Hematopoietic multipotent progenitor cell (in vitro differentiated cells): ENCODE measurements around the gene NAB2. TPM values are rescaled to one million over a fixed set of nuclear protein-coding genes. Genes with fewer than 3 reads are reported as not detected.

ENCODE experiments used
- DNase-seq, 3 donors: peaks; one replicate each; pipeline ENCODE4 v3.0.0-alpha.2; 2011 to 2015; ENCODE audit warnings: low read depth in 2 of 3, low spot score in 2 of 3
- total RNA-seq: library from RNA; depleted of rRNA; stranded (reverse); fragments of >200 nt; gene quantifications from one replicate; pipeline ENCODE4 v1.2.3, GENCODE V29; 2012

NAB2 gene
- total RNA-seq, 1 donor, result 21.0 TPM

DNA sequence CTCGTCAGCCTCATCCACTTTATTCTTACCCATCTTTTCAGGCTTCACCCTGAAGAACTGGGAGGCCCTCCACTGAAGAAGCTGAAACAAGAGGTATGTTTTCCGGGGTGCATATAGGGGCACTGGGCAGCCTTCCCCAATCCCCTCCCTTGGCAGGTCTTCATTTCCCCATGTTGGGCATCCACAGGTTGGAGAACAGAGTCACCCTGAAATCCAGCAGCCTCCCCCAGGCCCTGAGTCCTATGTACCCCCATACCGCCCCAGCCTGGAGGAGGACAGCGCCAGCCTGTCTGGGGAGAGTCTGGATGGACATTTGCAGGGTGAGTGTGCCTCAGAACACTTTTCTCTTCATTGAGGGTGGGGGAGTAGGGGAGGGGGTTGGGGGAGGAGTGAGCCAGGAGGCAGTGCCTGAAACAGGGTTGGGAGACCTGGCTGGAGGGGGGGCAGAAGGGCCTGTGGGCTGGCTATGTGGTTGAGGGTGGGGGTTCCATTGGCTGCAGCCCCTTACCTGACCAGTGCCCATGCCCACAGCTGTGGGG lies 4.0 kb downstream of the NAB2 start:
- DNase-seq, result no peak

DNA sequence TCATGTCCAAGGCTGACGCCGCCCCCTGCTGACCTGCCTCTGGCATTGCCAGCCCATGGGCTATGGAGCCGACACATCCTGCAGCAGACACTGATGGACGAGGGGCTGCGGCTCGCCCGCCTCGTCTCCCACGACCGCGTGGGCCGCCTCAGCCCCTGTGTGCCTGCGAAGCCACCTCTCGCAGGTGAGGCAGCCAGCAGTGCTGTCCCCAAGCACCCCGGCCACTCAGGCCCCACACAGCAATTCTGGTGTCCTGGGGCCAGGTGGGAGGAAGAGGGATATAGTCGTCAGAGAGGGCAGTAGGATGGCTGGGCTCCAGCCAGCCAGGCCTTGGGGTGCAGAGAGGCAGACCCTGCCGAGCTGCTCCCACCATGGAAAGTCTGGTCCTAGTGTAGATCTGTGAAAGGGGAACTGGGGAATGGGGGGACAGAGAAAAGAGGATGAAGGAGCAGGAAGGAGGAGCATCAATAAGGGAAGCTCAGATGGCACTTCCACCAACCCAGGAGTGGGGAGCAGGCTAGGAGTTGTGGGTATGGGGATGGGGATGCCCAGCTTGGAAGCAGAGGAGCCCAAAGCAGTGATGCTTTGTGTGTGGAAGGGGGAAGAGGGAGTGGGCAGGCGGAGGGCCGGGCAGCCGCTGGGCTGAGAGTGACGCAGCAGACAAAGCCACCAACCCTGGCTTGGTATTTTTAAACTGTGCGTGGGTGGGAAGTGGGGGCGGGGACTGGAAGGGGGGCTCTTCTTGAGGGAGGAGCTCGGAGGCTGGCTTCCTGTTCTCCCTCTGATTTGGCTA lies 4.7 kb downstream of the NAB2 start:
- peak in 2 of 3 donors; percentile 65 to 69 for DNase-seq

DNA sequence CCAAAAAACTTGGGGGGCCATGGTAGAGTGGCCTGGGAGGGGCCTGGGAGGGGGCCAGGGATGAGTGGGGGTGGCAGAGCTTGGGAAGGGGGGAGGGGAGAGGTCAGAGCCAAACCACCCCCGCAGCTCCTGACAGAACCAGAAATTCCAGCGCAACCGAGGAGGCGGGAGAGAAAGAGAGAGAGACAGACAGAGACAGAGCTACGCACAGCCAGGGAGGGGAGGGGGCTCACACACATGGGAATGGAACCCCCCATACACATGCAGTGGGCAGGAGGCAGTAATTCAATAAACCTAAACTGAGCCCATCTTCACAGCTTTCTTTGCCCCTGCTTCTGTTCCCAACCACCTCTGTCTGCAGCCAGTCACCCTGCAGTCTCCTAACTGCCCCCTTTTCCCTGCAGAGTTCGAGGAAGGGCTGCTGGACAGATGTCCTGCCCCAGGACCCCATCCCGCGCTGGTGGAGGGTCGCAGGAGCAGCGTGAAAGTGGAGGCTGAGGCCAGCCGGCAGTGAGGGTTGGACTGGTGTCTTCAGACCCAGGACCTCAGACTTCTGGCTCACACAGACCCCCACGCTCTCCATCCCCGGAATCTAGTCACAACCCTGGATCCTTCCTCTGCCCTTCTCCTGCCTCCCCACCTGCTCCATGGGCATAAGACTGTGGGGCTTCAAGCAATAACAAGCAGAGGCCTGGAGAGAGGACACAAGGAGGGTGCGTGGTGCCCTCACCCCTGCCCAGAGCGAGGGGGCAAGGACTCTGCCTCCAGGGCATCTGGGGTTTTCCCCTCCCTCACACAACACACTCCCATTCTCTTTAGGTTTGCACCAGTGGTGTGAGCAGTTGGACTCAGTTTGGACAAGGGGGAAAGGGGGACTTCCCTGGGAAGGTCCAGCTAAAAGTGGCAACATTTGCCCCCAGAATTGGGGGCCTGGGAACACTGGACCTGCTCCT lies 5.6 kb downstream of the NAB2 start:
- DNase-seq, result no peak

DNA sequence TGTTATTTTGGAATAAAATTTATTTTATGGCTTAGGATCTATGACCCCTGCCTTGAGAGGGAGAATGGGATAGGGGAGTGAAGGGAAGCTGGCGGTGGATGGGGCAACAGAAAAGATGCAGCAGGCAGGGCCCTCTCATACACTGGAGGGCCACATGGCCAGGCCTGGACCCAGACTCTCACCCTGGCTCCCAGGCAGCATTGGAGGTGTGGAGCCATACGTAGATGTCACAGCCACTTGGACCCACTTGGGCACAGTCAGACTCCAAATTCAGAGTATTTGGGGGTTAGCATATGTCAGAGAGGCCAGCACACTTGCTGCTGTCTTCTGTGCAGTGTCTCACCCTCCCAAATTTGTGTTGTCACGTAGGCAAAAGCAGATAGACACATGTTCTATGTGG lies 6.5 kb downstream of the NAB2 start:
- DNase-seq, result no peak

DNA sequence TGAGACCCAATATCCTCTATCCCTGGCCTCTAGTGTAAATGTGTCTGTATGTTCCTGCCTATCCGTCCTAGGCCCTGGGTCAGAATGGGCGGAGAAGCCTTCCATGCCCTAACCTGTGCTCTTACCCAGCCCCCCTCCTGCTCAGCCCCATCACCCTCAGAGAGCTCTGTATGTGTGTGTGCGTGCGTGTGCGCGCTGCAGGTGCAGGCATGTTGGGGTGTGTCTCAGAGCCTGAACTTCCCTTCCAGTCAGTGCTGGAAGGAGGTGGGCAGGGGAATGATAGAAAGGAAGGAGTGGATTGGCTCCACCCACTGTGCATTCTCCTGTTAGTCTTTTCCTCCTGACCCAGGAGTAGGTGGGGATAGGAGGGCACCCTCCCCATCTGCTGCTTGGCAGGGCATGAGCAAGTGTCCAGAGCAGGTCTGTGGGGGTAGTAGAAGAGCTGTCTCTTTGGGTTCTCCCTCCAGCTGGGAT lies 7.2 kb downstream of the NAB2 start:
- DNase-seq, result no peak

DNA sequence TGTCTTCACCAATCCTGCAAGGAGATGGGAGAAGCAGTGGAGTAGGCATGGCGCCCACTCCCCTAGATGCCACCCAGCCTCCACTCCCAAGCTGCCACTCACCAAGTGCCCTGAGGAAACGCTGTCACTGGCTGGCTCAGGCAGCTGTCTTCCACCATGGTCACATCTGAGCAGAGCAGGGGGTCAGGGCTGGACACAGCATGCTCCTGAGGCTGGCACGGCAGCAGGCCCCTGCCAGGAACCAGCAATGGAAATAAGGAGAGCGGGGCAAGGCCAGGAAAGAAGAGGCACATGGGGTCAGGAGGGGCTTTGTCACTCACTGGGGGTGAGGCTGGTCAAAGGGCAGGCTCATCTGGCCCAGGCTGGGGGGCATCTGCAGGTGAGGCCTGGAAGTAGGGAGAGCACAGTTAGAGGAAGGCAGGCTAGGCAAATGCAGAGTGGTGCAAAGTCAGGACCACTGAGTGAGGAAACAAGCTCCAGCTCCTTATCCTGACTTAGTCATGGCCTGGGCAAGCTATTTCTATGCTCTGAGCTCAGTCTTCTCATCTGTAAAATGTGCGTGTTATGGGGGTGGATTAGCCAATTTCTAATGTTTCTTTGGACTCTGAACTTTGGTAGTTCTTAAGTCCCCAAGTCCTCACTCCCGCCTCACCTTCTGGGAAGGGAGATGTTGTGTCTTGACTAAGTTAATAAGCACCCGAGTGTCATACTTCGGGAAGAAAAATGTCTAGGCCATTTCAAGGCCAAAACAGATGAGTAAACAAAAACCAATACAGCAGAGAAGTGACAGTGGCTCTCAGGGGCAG lies 8.0 kb downstream of the NAB2 start:
- DNase-seq, result no peak

DNA sequence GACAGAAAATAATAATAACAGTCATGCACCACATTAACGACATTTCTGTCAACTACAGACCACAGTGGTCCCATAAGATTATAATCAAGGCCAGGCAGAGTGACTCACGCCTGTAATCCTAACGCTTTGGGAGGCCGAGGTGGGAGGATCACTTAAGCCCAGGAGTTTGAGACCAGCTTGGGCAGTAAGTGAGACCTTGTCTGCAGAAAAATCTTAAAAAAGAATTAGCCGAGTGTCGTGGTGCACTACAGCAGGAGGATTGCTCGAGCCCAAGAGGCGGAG lies 8.6 kb downstream of the NAB2 start:
- no peak for DNase-seq

DNA sequence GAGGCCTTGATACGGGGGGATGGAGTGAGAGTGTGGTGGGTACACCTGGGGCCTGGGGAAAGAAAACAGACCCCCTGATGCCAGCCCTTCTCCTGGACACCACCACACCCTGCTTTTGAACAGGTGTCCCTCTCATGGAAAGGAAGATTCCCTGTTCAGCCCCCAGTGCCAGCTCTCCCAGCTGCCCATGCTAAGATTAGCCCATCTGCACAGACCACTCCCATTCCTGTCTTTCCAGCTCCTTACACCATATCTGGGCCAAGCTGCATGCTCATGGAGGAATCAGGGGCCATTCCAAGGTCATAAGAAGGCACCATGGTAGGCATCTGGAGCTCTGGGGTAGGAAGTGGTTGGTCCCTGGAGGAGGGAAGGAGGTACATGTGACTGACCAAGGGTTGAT lies 9.6 kb downstream of the NAB2 start:
- no peak for DNase-seq

DNA sequence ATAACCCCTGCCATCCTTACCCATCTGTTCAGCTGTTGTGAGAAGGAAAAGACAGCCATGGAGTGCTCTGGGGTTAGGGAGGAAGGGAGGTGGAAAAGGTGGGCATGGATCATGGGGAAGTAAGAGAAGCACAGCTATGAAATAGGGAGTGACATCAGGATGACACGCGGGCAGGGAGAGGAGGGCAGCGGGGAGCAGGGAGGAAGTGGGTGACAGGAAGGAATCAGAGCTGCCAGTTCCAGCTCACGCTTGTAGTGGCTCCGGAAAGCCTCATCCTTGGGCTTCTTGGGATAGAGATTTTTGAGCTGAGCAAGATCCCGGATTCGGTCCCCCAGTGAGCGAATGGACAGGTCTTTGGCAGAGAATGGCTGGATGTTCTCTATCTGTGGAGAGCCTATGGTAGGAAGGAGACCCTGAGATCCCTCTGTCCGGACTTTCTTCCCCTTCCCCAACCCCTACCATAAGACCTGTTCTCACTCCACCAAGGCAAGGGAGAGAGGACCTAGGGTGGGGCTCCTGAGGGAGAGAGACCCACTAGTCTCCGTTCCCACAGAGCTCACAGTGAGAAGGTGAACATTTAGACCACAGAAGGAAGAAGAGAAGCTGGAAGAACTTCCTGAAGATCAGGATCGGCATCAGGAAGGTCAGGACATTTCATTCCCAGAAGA lies 10.3 kb downstream of the NAB2 start:
- DNase-seq, result no peak

DNA sequence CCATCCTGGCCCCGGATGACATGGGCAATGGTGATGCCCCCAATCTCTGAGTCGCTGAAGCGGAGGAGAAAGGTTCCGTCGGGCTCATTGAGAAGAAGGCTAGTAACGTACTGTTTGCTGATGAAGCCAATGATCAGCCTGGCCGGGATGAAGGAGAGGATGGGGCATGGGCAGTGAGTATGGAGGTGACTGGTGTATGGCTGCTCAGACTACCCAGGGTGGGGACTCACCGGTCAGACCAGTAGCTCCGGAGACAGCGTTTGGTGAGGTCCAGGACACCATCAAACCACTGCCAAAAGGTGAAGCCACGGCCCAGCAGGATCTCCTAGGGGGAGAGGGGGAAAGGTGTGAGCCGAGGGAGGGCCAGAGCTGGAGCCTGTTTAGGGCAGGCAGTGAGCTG lies 10.9 kb downstream of the NAB2 start:
- DNase-seq, result no peak

DNA sequence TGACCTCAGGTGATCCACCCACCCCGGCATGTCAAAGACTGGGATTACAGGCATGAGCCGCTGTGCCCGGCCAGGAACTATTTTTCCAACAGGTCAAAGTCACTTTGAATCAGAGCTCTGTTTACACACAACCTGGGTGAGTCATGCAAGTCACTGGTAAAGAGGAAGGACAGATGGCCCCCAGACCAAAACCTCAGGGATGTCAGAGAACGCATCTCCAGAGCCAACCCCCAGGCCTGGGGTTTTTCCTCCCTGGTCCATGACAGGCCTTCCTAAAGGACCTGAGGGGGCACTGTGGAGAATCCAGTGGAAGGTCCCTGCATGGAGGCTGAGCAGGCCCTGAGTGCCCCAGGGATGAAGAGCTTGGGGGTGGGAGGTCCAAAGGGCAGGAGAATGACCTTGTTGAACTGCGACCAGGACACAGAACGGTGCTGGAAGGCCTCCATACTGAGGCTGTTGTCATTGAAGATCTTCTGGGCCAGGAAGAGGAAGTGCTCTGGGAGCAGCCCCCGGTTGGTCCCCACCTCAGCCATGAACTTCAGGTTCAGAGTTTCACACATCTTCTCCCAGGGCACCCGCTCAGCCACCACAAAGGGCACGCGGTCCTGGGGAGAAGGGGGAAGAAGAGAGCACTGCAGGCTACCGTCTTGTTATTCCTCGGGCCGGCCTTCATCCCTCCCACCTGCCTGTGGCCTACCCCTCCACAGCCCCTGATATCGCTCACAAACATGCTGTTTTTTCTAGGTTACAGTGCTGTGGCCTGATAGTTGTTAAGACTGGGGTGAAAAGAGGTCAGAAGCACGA lies 13.2 kb downstream of the NAB2 start:
- DNase-seq, result no peak

DNA sequence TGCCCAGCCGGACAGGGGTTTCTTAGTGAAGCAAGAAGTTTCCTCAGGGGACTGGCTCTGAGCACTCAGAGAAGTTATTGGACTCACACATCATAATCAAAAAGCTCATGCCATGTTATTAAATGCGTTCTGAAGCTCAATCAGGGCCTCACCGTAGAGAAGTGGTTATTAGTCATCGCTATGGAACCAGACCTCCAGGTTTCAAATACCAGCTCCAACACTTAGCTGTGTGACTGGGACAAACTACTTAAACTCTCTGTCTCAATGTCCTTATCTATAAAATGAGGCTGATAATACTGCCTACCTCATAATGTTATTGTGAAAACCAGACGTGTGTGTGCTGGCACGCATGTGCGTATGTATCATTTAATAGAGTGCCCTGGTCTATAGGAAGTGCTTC lies 14.9 kb downstream of the NAB2 start:
- no peak for DNase-seq

DNA sequence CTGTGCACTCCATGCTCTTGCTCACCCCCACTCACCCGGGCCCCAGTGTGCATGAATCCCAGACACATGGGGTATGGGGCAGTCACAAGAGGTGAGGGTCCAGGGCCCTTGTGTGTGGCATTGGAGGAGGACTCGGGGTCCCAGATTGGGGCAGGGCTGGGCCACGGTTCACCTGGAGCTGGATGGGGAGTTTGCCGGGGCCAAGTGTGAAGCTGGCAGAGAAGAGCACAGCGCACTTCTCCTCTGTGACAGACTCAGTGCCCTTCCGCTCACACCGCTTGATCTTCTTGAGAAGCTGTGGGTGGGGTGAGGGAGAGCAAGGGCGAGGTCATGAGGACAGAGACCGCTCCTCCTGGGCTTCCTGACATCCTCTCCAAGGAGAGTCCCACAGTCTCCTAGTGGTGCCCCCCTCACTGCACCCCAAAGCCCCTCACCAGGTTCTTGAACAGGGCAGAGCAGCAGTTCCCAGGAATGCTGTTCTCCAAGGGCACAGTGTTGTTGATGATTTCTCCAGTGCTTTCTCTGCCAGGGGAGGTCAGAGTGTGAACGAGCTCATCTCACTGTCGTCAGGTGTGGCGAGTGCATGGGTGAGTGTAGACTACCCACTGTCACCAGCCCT lies 15.5 kb downstream of the NAB2 start:
- DNase-seq, result no peak

DNA sequence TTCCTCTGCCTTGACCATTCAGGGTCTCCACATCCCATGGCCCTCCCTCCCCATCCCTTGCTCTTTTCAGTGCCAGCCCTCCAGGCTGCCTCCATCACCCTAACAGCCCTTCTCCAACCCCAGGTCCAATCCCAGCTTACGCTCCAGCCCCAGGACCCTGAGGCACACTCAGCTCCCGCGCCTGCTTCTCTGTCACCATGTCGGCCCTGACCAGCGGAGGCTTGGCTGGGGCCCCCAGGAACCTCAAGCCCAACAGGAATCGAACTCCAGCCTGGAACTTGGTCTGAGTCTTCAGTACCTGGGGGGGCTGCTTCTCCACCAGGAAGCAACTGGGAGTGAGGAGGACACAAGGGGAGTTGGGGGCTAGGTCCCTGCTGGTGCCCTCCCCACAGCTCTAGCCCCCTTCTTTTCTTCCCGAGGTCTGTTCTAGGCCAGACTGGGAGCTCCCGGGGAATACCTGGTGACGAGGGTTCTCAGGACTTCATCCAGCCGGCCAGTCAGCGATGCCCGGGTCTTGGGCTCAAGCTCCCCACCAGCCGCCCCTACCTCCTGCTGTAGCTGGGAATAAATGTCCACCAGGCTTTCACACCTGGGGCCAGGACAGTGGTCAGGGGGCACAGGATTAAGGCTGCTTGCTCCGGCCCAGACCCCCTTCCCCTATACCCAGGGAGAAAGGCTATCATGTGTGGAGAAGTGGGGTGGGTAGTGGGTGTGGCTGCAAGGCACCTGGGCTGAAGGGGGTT lies 16.3 kb downstream of the NAB2 start:
- DNase-seq, result no peak

DNA sequence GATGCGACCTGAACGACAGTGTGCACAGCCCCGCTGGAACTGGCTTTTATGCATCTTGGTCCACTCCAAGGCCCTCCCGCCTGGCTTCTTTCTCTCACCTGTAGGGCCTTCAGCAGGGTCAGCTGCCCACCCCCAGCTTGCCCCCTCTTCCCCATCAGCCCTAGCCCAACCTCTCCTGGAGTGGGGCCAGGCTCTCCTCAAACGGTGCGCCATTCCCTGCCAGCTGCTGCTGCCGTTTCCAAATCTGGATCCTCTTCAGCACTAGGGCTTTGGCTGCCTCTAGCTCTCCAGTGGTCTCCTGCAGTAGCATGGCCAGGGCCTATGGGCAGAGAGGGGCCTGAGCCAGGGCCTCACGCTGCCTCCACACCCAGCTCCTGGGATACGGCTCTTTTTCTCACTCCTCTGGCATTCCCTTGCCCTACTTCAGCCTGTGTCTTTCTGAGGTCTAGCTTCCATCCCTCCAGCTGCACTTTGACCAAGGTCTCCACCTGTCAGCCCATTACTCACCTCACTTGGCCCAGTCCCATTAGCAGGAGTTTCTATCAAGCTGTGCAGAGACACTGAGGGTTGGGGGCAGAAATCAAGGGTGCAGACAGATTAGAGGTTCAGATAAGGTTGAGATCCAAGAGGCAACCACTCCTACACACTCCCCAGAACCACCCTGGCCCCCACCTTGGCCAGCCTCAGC lies 17.3 kb downstream of the NAB2 start:
- DNase-seq, result no peak

DNA sequence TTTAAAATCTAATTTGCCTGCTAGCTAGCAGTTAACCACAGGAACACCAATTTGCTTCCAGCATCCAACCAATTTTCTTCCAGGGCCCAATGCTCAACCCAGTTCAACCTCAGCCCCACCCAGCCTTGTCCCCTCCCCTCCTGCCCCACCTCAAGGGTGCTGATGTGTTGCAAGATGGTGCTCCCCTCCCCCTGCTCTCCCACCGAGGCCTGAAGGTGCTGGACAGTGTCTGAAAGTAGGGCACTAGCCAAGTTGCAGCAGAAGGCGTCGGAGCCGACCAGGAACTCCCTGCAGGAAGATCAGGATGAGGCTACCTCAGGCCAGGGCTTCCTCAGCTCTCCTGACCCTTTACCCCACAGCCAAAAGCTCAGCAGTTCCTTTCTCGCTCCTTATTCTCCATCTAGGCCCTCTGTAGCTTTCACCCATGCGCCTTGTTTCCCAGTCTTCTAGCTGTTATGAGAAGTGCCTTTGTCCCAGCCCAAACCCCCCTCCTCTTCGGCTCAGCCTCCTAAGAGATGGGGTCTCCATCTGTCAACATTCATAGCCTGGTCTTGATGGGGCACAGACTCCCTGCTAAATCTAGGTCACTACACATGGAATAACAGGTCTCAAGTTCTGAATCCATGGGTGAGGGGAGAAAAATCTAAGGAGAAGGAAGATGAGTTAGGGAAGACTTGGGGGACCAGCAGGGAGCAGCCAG lies 18.7 kb downstream of the NAB2 start:
- no peak for DNase-seq
